Thoracic aorta (tissue), 2 donors: ENCODE data around the gene CTCF. TPM values are rescaled to one million over a fixed set of nuclear protein-coding genes. Genes with fewer than 3 reads are reported as not detected.

ENCODE experiments used
- ATAC-seq: fragments of 150-250 bp; one replicate; pipeline ENCODE4 v1.8.0; 2017; ENCODE audit warnings: low read depth; ENCODE audit not compliant: insufficient number of reproducible peaks, low FRiP score
- DNase-seq: peaks from one replicate; pipeline ENCODE4 v3.0.0-alpha.2; 2020; ENCODE audit warnings: low spot score
- H3K27ac ChIP-seq, 2 donors: fragments of 200-600 bp; sonication (generic); 1 replicate in 1 of 2; 2 replicates in 1 of 2; pipeline ENCODE4 v1.5.1; 2016; ENCODE audit warnings: mild to moderate bottlenecking in 2 of 2, moderate library complexity in 2 of 2
- H3K27me3 ChIP-seq: fragments of 200-600 bp; sonication (generic); replicated peaks from 2 replicates; pipeline ENCODE4 v1.6.0; 2016; ENCODE audit warnings: mild to moderate bottlenecking; ENCODE audit not compliant: insufficient read depth
- H3K36me3 ChIP-seq: fragments of 200-600 bp; sonication (generic); one replicate; pipeline ENCODE4 v1.5.1; 2016
- H3K4me1 ChIP-seq, 2 donors: fragments of 200-600 bp; sonication (generic); 1 replicate in 1 of 2; 2 replicates in 1 of 2; pipeline versions ENCODE4 v1.5.1 to v1.6.0; 2016; ENCODE audit warnings: low read depth in 2 of 2, mild to moderate bottlenecking in 1 of 2; ENCODE audit not compliant: control insufficient read depth in 1 of 2
- H3K4me3 ChIP-seq: fragments of 200-600 bp; sonication (generic); 2 replicates; pipeline ENCODE4 v1.5.1; 2016; ENCODE audit warnings: mild to moderate bottlenecking
- H3K9me3 ChIP-seq: fragments of 200-600 bp; sonication (generic); 2 replicates; pipeline ENCODE4 v1.5.1; 2016
- CTCF ChIP-seq: fragments of 200-600 bp; sonication (generic); IDR thresholded peaks from one replicate; pipeline ENCODE4 v1.5.1; 2019; ENCODE audit warnings: antibody characterized with exemption
- total RNA-seq, 2 donors: library from RNA; depleted of rRNA; stranded (reverse); fragments of >200 nt; gene quantifications; one replicate each; pipeline versions ENCODE4 v1.1.0 to v1.2.3, GENCODE V29; 2016

CTCF gene
- total RNA-seq, 2 donors from 2014 or later = 23.0 to 26.7 TPM

GRCh38 chr16:67594956-67595355 lies 32.6 kb downstream of the CTCF start:
- peak; percentile 43 for ATAC-seq
- TF ChIP-seq CTCF = no peak

GRCh38 chr16:67598527-67598926 lies 36.2 kb downstream of the CTCF start:
- no peak overlapping the region for H3K4me3 ChIP-seq
- H3K27ac ChIP-seq = no peak overlapping the region
- DNase-seq (no peak), ATAC-seq (no peak)
- H3K4me1 ChIP-seq = peaks cover 17 to 25% of the 10 kb centered on the region in 2 donors
- no peak for TF ChIP-seq CTCF
- H3K36me3 ChIP-seq = peaks cover 4% of the 10 kb centered on the region
- H3K9me3 ChIP-seq = no peaks in the 10 kb centered on the region
- no peaks in the 10 kb centered on the region for H3K27me3 ChIP-seq

More at GRCh38 chr16:67594956-67595355, 32.6 kb downstream of the CTCF start:
- no peak overlapping the region for H3K4me3 ChIP-seq
- H3K9me3 ChIP-seq = no peaks in the 10 kb centered on the region
- peaks cover 4% of the 10 kb centered on the region for H3K36me3 ChIP-seq
- H3K4me1 ChIP-seq = peaks cover 14 to 25% of the 10 kb centered on the region in 2 donors
- no peak for DNase-seq
- peak overlapping the region in 1 of 2 donors; percentile 55 for H3K27ac ChIP-seq
- no peaks in the 10 kb centered on the region for H3K27me3 ChIP-seq

- no peaks in the 10 kb centered on the region for H3K9me3 ChIP-seq
- H3K36me3 ChIP-seq = no peaks in the 10 kb centered on the region
- DNase-seq = no peak
- no peak overlapping the region for H3K4me3 ChIP-seq
- no peaks in the 10 kb centered on the region for H3K27me3 ChIP-seq
- no peak for TF ChIP-seq CTCF
- H3K4me1 ChIP-seq = peaks cover 8 to 11% of the 10 kb centered on the region in 2 donors
- H3K27ac ChIP-seq = no peak overlapping the region
- ATAC-seq = no peak
These were observed 43.3 kb downstream of the CTCF start for GRCh38 chr16:67605641-67606040.

- no peak for TF ChIP-seq CTCF
- Histone ChIP-seq H3K4me1 (peaks cover 8 to 11% of the 10 kb centered on the region in 2 donors), H3K36me3 (peaks cover 9% of the 10 kb centered on the region), H3K27ac (no peak overlapping the region), H3K4me3 (no peak overlapping the region), H3K27me3 (no peaks in the 10 kb centered on the region), H3K9me3 (no peaks in the 10 kb centered on the region)
- ATAC-seq = no peak
- DNase-seq = no peak
These were observed 44.3 kb downstream of the CTCF start for GRCh38 chr16:67606632-67607031.

GRCh38 chr16:67608364-67608763 lies 46.0 kb downstream of the CTCF start:
- peaks cover 7 to 8% of the 10 kb centered on the region in 2 donors for H3K4me1 ChIP-seq
- H3K27me3 ChIP-seq = no peaks in the 10 kb centered on the region
- no peak for DNase-seq
- TF ChIP-seq CTCF = no peak
- no peak overlapping the region for H3K4me3 ChIP-seq
- no peak overlapping the region for H3K27ac ChIP-seq
- H3K36me3 ChIP-seq = peaks cover 17% of the 10 kb centered on the region
- no peak for ATAC-seq
- no peaks in the 10 kb centered on the region for H3K9me3 ChIP-seq
